Endothelial cell of umbilical vein (primary cell): ENCODE results near the gene ARHGAP42. TPM values are rescaled to one million over a fixed set of nuclear protein-coding genes. Genes with fewer than 3 reads are reported as not detected.

Experiments used
- BruUV-seq: library from RNA; stranded (reverse); fragments of 400-500 nt; replicated peaks from 2 replicates; lab custom pipeline; 2021; lab: Mats Ljungman, UMichigan
- CTCF ChIA-PET: fragments of 300-600, 350-600 bp; sonication (Branson Sonifier 250); formaldehyde crosslinking; loops from one replicate; lab custom pipeline; 2021; ENCODE audit warnings: antibody characterized with exemption, inconsistent platforms; lab: Charles Lee
- POLR2A ChIA-PET: fragments of 300-600, 350-600 bp; sonication (Branson Sonifier 250); formaldehyde crosslinking; loops from one replicate; lab custom pipeline; 2021; ENCODE audit warnings: antibody characterized with exemption, inconsistent platforms; lab: Charles Lee
- DNase-seq: peaks from one replicate; pipeline ENCODE4 v3.0.0-alpha.2; 2011; ENCODE audit warnings: low read depth, low spot score
- FAIRE-seq: peaks from 2 replicates; lab custom pipeline; 2011; peaks lifted over from hg19 to GRCh38; lab: Jason Lieb, UNC
- H2AFZ ChIP-seq: 2 replicates; pipeline ENCODE4 v1.6.0; 2012; ENCODE audit warnings: low read depth, low read length, control low read depth, inconsistent platforms
- H3K27ac ChIP-seq: 2 replicates; pipeline ENCODE4 v1.5.1; 2011; ENCODE audit warnings: low read depth, mild to moderate bottlenecking, control low read depth, low read length, moderate library complexity; ENCODE audit not compliant: insufficient read depth
- H3K27me3 ChIP-seq, 2 experiments: 2 replicates each; pipeline versions ENCODE4 v1.6.0 to v1.6.1; 2011; ENCODE audit warnings: low read length in 2 of 2, mixed read lengths in 1 of 2; ENCODE audit not compliant: control insufficient read depth in 2 of 2, insufficient read depth in 2 of 2
- H3K36me3 ChIP-seq, 2 experiments: 2 replicates in 1 of 2; 3 replicates in 1 of 2; pipeline ENCODE4 v1.5.1; 2011; ENCODE audit warnings: low read length in 2 of 2, mild to moderate bottlenecking in 1 of 2, moderate library complexity in 1 of 2; ENCODE audit not compliant: control insufficient read depth in 2 of 2, insufficient read depth in 2 of 2; ENCODE audit errors: extremely low read depth in 1 of 2
- H3K4me1 ChIP-seq: 3 replicates; pipeline ENCODE4 v1.5.1; 2011; ENCODE audit warnings: mild to moderate bottlenecking, low read length; ENCODE audit not compliant: control insufficient read depth, insufficient read depth; ENCODE audit errors: extremely low read depth
- H3K4me2 ChIP-seq: 2 replicates; pipeline ENCODE4 v1.6.1; 2011; ENCODE audit warnings: low read length, control low read depth, mixed read lengths; ENCODE audit not compliant: insufficient read depth
- H3K4me3 ChIP-seq, 3 experiments: fragments of 200-600 bp in 1 of 3; sonication (generic), shearing (Covaris generic) in 1 of 3; replicated peaks in 1 of 3; 2 replicates each; pipeline ENCODE4 v1.5.1; 2011 to 2016; ENCODE audit warnings: control low read depth in 3 of 3, low read length in 3 of 3, mild to moderate bottlenecking in 2 of 3, inconsistent platforms in 1 of 3, low read depth in 1 of 3, moderate library complexity in 1 of 3; ENCODE audit not compliant: insufficient read depth in 1 of 3
- H3K79me2 ChIP-seq: 2 replicates; pipeline ENCODE4 v1.6.0; 2012; ENCODE audit warnings: low read length, inconsistent platforms; ENCODE audit not compliant: control insufficient read depth, insufficient read depth
- H3K9ac ChIP-seq: replicated peaks from 2 replicates; pipeline ENCODE3; 2011; ENCODE audit warnings: low read length, control low read depth; ENCODE audit not compliant: insufficient read depth; ENCODE audit errors: extremely low read depth
- H3K9me1 ChIP-seq: replicated peaks from 3 replicates; pipeline ENCODE4 v1.6.0; 2011; ENCODE audit warnings: mild to moderate bottlenecking, low read length; ENCODE audit not compliant: control insufficient read depth, insufficient read depth; ENCODE audit errors: extremely low read depth
- H3K9me3 ChIP-seq: replicated peaks from 2 replicates; pipeline ENCODE4 v1.5.1; 2012; ENCODE audit warnings: low read length, inconsistent platforms; ENCODE audit not compliant: control insufficient read depth, insufficient read depth
- H4K20me1 ChIP-seq: replicated peaks from 2 replicates; pipeline ENCODE3; 2011; ENCODE audit warnings: mild to moderate bottlenecking, low read length; ENCODE audit not compliant: control insufficient read depth, insufficient read depth; ENCODE audit errors: extremely low read depth
- CTCF ChIP-seq, 2 donors: IDR thresholded peaks; 1 replicate in 1 of 2; 2 replicates in 1 of 2; pipeline ENCODE4 v1.5.1; 2011; ENCODE audit warnings: low read length in 2 of 2, mild to moderate bottlenecking in 2 of 2, moderate library complexity in 2 of 2, control low read depth in 1 of 2, inconsistent platforms in 1 of 2, low read depth in 1 of 2; ENCODE audit not compliant: insufficient read depth in 1 of 2; ENCODE audit errors: extremely low read depth in 1 of 2
- EZH2 ChIP-seq: IDR thresholded peaks from 2 replicates; pipeline ENCODE4 v1.6.1; 2012; ENCODE audit warnings: borderline replicate concordance, low read depth, mild to moderate bottlenecking, moderate library complexity, low read length, inconsistent platforms; ENCODE audit not compliant: severe bottlenecking
- FOS ChIP-seq: IDR thresholded peaks from 2 replicates; pipeline ENCODE4 v1.6.1; 2011; ENCODE audit warnings: mild to moderate bottlenecking, low read length, moderate library complexity, borderline replicate concordance; ENCODE audit not compliant: insufficient read depth
- GATA2 ChIP-seq: IDR thresholded peaks from 2 replicates; pipeline ENCODE4 v1.7.0; 2011; ENCODE audit warnings: low read depth, mild to moderate bottlenecking, moderate library complexity, mixed read lengths, low read length; ENCODE audit not compliant: insufficient read length, insufficient read depth
- JUN ChIP-seq: IDR thresholded peaks from 2 replicates; pipeline ENCODE4 v1.6.1; 2011; ENCODE audit warnings: borderline replicate concordance, low read depth; ENCODE audit not compliant: insufficient read length, insufficient read depth
- MAX ChIP-seq: IDR thresholded peaks from 2 replicates; pipeline ENCODE4 v1.6.1; 2011; ENCODE audit not compliant: insufficient read depth, insufficient read length
- MYC ChIP-seq: IDR thresholded peaks from one replicate; pipeline ENCODE4 v1.6.1; 2011; ENCODE audit warnings: mild to moderate bottlenecking, low read depth, low read length
- POLR2A ChIP-seq: IDR thresholded peaks from 2 replicates; pipeline ENCODE4 v1.6.1; 2012; ENCODE audit warnings: low read depth, mild to moderate bottlenecking, control low read depth, low read length
- POLR2AphosphoS5 ChIP-seq: IDR thresholded peaks from 2 replicates; pipeline ENCODE4 v1.6.1; 2012; ENCODE audit warnings: low read depth, mild to moderate bottlenecking, control low read depth, low read length, moderate library complexity; ENCODE audit not compliant: insufficient read depth
- dilution Hi-C: fragments of 300-500 bp; cut with MboI; formaldehyde crosslinking; loops from one replicate; pipeline ENCODE4 v1.15.0; 2019; ENCODE audit warnings: low sequenced_read_pairs; ENCODE audit not compliant: extremely low pct_ligation_motif_present
- intact Hi-C: fragments of 100-400 bp; cut with micrococcal nuclease; formaldehyde crosslinking; loops from one replicate; pipeline ENCODE4 v1.10.0; 2022
- polyA plus RNA-seq, 4 experiments: library from polyadenylated mRNA; depleted of rRNA in 3 of 4; stranded (reverse) in 3 of 4; unstranded in 1 of 4; fragments of >200 nt; gene quantifications; 2 replicates each; pipeline versions ENCODE4 v1.2.1 to v1.2.3, GENCODE V29; 2011 to 2012; ENCODE audit warnings: missing spikeins in 1 of 4
- total RNA-seq: library from RNA; stranded (reverse); gene quantifications from 2 replicates; pipeline ENCODE4 v1.2.3, GENCODE V29; 2021

The ARHGAP42 gene
- total and polyA plus RNA-seq, 2 donors (not counting 3 experiments of a cell fraction or from before 2014, with no cell fraction given), result 1.8 to 2.4 TPM

GRCh38 chr11:100640646-100641045, 46.4 kb upstream of the ARHGAP42 start:
- dilution Hi-C loops, result no loop called here
- FAIRE-seq (peak; percentile 18), DNase-seq (no peak)
- H3K9me1 ChIP-seq, result no peaks in the 10 kb centered on the region
- ChIA-PET CTCF (interaction anchor here (1.0 to 1.8 kb wide), 2 partner anchors 8 to 64 kb away, joined by 3 to 5 read pairs; no protein-coding TSS in a partner anchor), POLR2A (no interaction called here)
- no peaks in the 10 kb centered on the region for H4K20me1 ChIP-seq
- no peak for TF ChIP-seq GATA2
- TF ChIP-seq MAX, result no peak
- no peak for TF ChIP-seq POLR2A
- TF ChIP-seq EZH2, result no peak
- TF ChIP-seq MYC, result no peak
- TF ChIP-seq CTCF (IDR thresholded peaks at IDR 0.05; ENCODE audit: extremely low read depth in 1 of 2, insufficient read depth in 1 of 2, low read depth in 1 of 2, low read length in 2 of 2), result no peak
- TF ChIP-seq FOS, result no peak
- TF ChIP-seq POLR2AphosphoS5, result no peak
- no peak for TF ChIP-seq JUN
- no peak overlapping the region for H3K27ac ChIP-seq
- H3K9ac ChIP-seq, result no peak overlapping the region
- H3K36me3 ChIP-seq, result no peaks in the 10 kb centered on the region
- no peaks in the 10 kb centered on the region for H3K79me2 ChIP-seq
- no TSS peak for BruUV-seq
- intact Hi-C loops, result no loop called here
- H3K4me2 ChIP-seq, result no peak overlapping the region
- no peak overlapping the region for H2AFZ ChIP-seq
- H3K9me3 ChIP-seq, result no peaks in the 10 kb centered on the region
- no peaks in the 10 kb centered on the region for H3K4me1 ChIP-seq
- peaks cover 2 to 6% of the 10 kb centered on the region in 2 experiments for H3K27me3 ChIP-seq
- no peak overlapping the region for H3K4me3 ChIP-seq
